Inferior parietal cortex (tissue), 1 donor: ENCODE measurements around the gene WDFY4.

ENCODE experiments used
- DNase-seq: peaks from one replicate; pipeline ENCODE4 v3.0.0-alpha.2; 2016; ENCODE audit errors: extremely low spot score

The WDFY4 gene

GRCh38 chr10:48710647-48711275 is 26.1 kb downstream of the WDFY4 start:
- peak; percentile 15 for DNase-seq

GRCh38 chr10:48711830-48712229 is 27.2 kb downstream of the WDFY4 start:
- no peak for DNase-seq

GRCh38 chr10:48714088-48714487 is 29.4 kb downstream of the WDFY4 start:
- DNase-seq: no peak

- no peak for DNase-seq
Measured at GRCh38 chr10:48716416-48716815, 31.7 kb downstream of the WDFY4 start.

GRCh38 chr10:48720611-48721010 is 35.9 kb downstream of the WDFY4 start:
- DNase-seq: no peak

GRCh38 chr10:48722153-48723145 is 37.8 kb downstream of the WDFY4 start:
- DNase-seq: no peak

- no peak for DNase-seq
Measured at GRCh38 chr10:48724127-48724526, 39.5 kb downstream of the WDFY4 start.

- DNase-seq: no peak
Measured at GRCh38 chr10:48725708-48726107, 41.0 kb downstream of the WDFY4 start.

- DNase-seq: no peak
Measured at GRCh38 chr10:48727866-48728265, 43.2 kb downstream of the WDFY4 start.

GRCh38 chr10:48729222-48729621 is 44.5 kb downstream of the WDFY4 start:
- no peak for DNase-seq

- DNase-seq: no peak
Measured at GRCh38 chr10:48729941-48730457, 45.3 kb downstream of the WDFY4 start.

GRCh38 chr10:48731141-48731540 is 46.5 kb downstream of the WDFY4 start:
- DNase-seq: no peak

GRCh38 chr10:48731654-48732053 is 47.0 kb downstream of the WDFY4 start:
- DNase-seq: no peak

- no peak for DNase-seq
Measured at GRCh38 chr10:48733329-48733728, 48.7 kb downstream of the WDFY4 start.

- no peak for DNase-seq
Measured at GRCh38 chr10:48735836-48736390, 51.2 kb downstream of the WDFY4 start.

- no peak for DNase-seq
Measured at GRCh38 chr10:48736596-48736995, 51.9 kb downstream of the WDFY4 start.

- DNase-seq: no peak
Measured at GRCh38 chr10:48737886-48738285, 53.2 kb downstream of the WDFY4 start.

GRCh38 chr10:48739170-48739569 is 54.5 kb downstream of the WDFY4 start:
- DNase-seq: no peak

- DNase-seq: no peak
Measured at GRCh38 chr10:48740015-48740707, 55.5 kb downstream of the WDFY4 start.

- no peak for DNase-seq
Measured at GRCh38 chr10:48740988-48741387, 56.3 kb downstream of the WDFY4 start.

- DNase-seq: no peak
Measured at GRCh38 chr10:48742891-48743860, 58.5 kb downstream of the WDFY4 start.
